H1 (cell line): ENCODE measurements around the gene ZNF362. TPM values are rescaled to one million over a fixed set of nuclear protein-coding genes. Genes with fewer than 3 reads are reported as not detected.

ENCODE experiments used
- BRCA1 ChIP-seq: IDR thresholded peaks from 2 replicates; pipeline ENCODE4 v1.6.1; 2012; ENCODE audit warnings: low read depth, low read length, improper control_type of control experiment
- CBX8 ChIP-seq: fragments of 300-800, 300-1000 bp; sonication (generic); IDR thresholded peaks from 2 replicates; pipeline ENCODE4 v1.7.1; 2016; ENCODE audit warnings: low read depth, low read length, borderline replicate concordance
- E2F6 ChIP-seq: IDR thresholded peaks from 2 replicates; pipeline ENCODE4 v1.6.1; 2012; ENCODE audit warnings: inconsistent platforms
- HDAC2 ChIP-seq, 2 experiments: fragments of 300-600 bp in 1 of 2; sonication (generic) in 1 of 2; IDR thresholded peaks; 2 replicates each; pipeline ENCODE4 v1.6.1; 2011 to 2012; ENCODE audit warnings: low read depth in 2 of 2, low read length in 2 of 2, mild to moderate bottlenecking in 2 of 2, moderate library complexity in 2 of 2, borderline replicate concordance in 1 of 2, inconsistent platforms in 1 of 2
- JUND ChIP-seq: IDR thresholded peaks from 2 replicates; pipeline ENCODE4 v1.6.1; 2011; ENCODE audit warnings: mild to moderate bottlenecking, improper control_type of control experiment, low read length
- RAD21 ChIP-seq, 2 experiments: IDR thresholded peaks in 1 of 2; conservative IDR thresholded peaks in 1 of 2; 2 replicates each; pipeline ENCODE4 v1.6.1; 2011; ENCODE audit warnings: low read depth in 2 of 2, low read length in 2 of 2, improper control_type of control experiment in 1 of 2, inconsistent platforms in 1 of 2, mild to moderate bottlenecking in 1 of 2, moderate library complexity in 1 of 2
- TAF1 ChIP-seq: IDR thresholded peaks from 2 replicates; pipeline ENCODE4 v1.6.1; 2011; ENCODE audit warnings: mild to moderate bottlenecking, low read depth, low read length
- TAF7 ChIP-seq: optimal IDR thresholded peaks from 2 replicates; pipeline ENCODE3; 2011; ENCODE audit warnings: low read depth, mild to moderate bottlenecking, inconsistent platforms, low read length, moderate library complexity, borderline replicate concordance
- polyA plus RNA-seq, 7 experiments: library from polyadenylated mRNA; depleted of rRNA in 3 of 7; stranded (reverse) in 5 of 7; unstranded in 2 of 7; fragments of >200 nt in 5 of 7; fragments of 200-250 nt in 2 of 7; gene quantifications; 1 replicate in 5 of 7; 2 replicates in 1 of 7; 4 replicates in 1 of 7; pipeline versions ENCODE4 v1.2.1 to v1.2.3, GENCODE V29; 2011 to 2013; ENCODE audit warnings: missing spikeins in 2 of 7, mixed read lengths in 2 of 7
- total RNA-seq: library from RNA; stranded (reverse); fragmentation: NEBNext Ultra II Directional; extraction: Animal tissue kit (Norgen Biotek cat#: 25700); gene quantifications from 2 replicates; pipeline ENCODE4 v1.2.1, GENCODE V29; 2021

The ZNF362 gene
- total and polyA plus RNA-seq, 2 of the 8 experiments (the other 6 are each of a cell fraction or from before 2014, with no cell fraction given), result 24.2 to 27.8 TPM

- TF ChIP-seq RAD21 (IDR thresholded peaks at IDR 0.05 in 1 of 2, conservative IDR thresholded peaks at IDR 0.05 in 1 of 2; ENCODE audit: low read depth in 2 of 2, low read length in 2 of 2) (no peak), HDAC2 (IDR thresholded peaks at IDR 0.05; ENCODE audit: borderline replicate concordance in 1 of 2, low read depth in 2 of 2, low read length in 2 of 2) (no peak), E2F6 (no peak), CBX8 (no peak), TAF7 (no peak), BRCA1 (no peak), JUND (no peak), TAF1 (no peak)
Observed at GRCh38 chr1:33328817-33329216, 72.5 kb downstream of the ZNF362 start (continued).
